Posterior vena cava (tissue), 2 donors: ENCODE results near the gene XG. TPM values are rescaled to one million over a fixed set of nuclear protein-coding genes. Genes with fewer than 3 reads are reported as not detected.
"Not testable (repeated sequence)": the region's sequence is repeated elsewhere in the genome, so short reads cannot be mapped to it uniquely, and the experiment has no call there.

Experiments
- DNase-seq: peaks from one replicate; pipeline ENCODE4 v3.0.0-alpha.2; 2020; ENCODE audit warnings: low spot score
- intact Hi-C, 2 donors: fragments of 100-400 bp; cut with DNase I; formaldehyde crosslinking; loops; one replicate each; pipeline versions ENCODE4 v1.14.1 to v1.14.2; 2022 to 2023
- total RNA-seq, 2 donors: library from RNA; stranded (reverse); fragmentation: NEBNext Ultra II Directional; extraction: Animal tissue kit (Norgen Biotek cat#: 25700); gene quantifications; one replicate each; pipeline ENCODE4 v1.2.1, GENCODE V29; 2021
- donor health status: DM: yes; HTN: yes; CAD: no.
- donor health status: DM: yes; HTN: yes; CAD: no.

XG gene
- total RNA-seq, 2 donors from 2014 or later, result 5.4 to 7.9 TPM

DNA sequence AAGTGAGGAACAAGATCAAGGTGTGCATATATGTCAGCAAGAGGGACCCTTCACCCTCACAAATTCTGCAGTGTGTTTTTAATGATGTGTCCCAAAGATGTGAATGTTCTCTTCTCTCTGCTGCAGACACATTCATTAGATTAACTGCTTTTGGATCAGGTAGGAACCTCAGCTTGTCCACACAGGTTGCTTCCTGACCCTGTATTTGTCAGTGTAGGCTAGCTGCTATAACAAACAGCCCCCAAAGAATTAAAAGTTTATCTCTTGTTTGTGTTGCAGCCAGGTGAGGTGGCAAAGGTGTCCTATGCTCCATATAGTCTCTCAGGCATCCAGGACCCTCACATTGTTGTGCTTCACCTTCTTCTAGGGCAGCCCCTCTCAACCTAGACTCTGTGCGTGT, 17.8 kb downstream of the XG start:
- no peak for DNase-seq
- intact Hi-C loops, result no loop called here

DNA sequence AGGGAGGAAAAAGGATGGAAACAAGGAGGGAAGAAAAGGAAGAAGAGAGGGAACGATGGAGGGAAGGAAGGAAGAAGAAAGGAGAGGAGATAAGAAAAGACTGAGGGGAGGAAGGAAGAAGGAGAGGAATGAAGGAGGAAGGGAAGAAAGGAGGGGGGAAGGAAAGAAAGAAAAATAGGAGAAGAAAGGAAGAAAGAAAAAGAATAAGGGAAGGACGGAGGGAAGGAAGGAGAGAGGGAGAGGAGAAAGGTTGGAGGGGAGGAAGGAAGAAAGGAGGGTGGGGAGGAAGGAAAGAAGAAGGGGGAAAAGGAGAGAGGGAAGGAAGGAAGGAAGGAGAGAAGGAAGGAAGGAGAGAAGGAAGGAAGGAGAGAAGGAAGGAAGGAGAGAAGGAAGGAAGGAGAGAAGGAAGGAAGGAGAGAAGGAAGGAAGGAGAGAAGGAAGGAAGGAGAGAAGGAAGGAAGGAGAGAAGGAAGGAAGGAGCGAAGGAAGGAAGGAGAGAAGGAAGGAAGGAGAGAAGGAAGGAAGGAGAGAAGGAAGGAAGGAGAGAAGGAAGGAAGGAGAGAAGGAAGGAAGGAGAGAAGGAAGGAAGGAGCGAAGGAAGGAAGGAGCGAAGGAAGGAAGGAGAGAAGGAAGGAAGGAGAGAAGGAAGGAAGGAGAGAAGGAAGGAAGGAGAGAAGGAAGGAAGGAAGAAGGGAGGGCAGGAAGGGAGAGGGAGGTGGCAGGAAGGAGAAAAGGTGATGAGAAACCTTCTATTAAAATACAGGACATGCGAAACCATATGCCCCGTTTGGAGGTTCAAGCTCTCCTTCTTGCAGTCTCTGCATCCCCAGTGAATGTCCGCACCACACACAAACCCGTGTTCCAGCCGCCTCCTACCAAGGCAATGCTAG, 21.6 kb downstream of the XG start:
- intact Hi-C loops, DNase-seq: not testable (repeated sequence)

DNA sequence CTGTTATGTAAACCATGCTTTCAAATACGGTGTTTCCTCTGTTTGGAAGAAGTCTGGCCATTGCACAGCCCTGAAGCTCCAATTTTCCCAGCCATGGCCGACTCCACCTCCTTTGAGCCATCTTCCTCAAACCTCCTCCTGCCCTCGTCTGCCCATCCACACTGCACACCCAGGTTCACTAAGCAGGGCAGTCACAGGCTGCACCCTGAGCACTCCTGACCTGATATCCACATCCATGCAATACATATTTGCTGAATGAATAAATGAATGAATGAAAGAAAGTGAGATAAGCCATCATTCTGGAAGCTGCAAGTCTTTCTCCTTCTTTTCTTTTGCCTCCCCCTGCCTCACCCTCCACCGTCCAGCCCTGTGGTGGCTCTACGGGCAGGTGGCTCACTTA, 22.2 kb downstream of the XG start:
- no peak for DNase-seq
- intact Hi-C loops, result no loop called here

DNA sequence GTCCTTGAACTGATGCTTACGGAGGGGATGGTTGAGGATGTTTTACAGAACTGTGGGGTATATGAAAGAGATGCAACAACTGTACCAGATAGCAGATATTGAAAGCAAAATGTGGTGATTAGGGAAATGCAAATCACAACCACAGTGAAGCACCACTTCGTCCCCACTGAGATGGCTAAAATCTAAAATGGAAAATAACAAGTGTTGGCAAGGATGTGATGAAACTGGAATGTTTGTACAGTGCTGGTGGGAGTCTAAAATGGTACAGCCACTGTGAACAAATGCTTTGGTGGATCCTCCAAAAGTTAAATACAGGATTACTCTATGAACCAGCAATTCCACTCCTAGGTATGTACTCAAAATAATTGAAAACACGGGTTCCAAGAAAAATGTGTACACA, 22.9 kb downstream of the XG start:
- no peak for DNase-seq
- intact Hi-C loops, result no loop called here

DNA sequence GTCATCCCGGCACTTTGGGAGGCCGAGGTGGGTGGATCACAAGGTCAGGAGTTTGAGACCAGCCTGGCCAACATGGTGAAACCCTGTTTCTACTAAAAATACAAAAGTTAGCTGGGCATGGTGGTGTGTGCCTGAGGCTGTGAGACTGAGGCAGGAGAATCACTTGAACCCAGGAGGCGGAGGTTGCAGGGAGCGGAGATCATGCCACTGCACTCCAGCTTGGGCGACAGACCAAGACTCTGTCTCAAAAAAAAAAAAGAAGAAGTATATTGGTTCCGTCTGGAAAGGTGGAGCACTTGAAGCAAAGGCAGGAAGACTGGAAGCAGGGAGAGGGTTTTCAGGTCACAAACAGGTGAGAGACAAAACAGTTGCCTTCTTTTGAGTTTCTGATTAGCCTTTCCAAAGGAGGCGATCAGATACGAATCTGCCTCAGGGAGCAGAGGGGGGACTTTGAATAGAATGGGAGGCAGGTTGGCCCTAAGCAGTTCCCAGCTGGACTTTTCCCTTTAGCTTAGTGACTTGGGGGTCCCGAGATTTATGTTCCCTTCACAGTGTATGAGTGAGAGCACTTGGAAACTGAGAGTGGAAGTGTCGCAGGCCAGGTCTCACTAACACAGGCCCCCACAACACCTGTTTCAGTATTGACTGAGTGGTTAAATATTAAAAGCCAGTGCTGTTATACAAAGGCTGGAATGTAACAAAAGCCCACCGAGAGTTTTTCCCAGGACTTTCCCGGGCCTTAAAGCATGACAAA, 28.8 kb downstream of the XG start:
- DNase-seq, intact Hi-C loops: not testable (repeated sequence)

DNA sequence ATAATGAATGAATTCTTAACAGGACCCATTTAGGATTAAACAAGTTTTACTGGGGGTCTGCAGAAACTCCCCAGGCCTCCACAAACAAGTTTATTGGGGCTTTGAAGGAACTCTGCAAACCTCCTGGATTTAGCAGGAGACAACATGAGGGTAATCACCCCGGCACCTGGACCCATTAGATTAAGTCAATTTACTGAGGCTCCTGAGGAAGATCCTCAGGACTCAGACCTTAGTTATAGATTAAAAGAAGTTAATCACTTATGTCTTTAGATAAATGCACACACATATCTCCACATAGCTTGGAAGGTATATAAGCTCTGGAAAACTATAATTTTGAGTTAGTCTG, 29.4 kb downstream of the XG start:
- no peak for DNase-seq
- intact Hi-C loops, result no loop called here

DNA sequence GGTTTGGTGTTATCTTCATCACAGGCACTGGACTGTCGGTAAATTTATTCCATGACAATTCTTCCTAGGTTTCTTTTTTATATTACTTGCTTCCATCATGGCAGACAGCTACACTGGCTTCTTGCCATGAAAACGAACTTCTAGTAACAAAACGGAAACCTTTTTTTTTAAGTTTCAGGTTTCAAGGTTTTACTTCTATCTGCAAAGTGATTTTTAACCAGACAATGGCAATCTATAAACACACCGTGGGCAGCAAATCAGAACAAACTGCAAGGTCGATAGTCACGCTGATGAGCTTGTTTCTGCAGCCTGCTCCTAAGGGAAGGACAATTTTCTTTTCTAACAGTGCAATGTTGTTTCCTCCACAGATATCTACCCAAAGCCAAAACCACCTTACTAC, 29.9 kb downstream of the XG start:
- intact Hi-C loops, result no loop called here
- DNase-seq, result no peak

DNA sequence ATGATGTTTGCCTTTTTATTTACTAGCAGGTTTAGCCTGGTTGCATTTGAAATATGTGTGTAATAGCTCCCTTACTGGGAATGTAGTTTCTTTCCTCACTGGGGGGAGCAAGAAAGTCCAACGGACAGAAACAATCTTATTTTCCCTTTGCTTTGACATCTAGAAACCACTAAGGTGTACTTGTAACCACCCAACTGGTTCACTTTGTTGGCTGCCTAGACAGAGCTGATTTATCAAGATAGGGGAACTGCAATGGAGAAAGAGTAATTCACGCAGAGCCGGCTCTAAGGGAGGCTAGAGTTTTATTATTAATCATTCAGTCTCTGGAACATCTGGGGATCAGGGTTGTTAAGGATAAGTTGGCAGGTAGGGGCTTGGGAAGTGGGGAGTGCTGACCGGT, 30.3 kb downstream of the XG start:
- intact Hi-C loops, result no loop called here
- no peak for DNase-seq

DNA sequence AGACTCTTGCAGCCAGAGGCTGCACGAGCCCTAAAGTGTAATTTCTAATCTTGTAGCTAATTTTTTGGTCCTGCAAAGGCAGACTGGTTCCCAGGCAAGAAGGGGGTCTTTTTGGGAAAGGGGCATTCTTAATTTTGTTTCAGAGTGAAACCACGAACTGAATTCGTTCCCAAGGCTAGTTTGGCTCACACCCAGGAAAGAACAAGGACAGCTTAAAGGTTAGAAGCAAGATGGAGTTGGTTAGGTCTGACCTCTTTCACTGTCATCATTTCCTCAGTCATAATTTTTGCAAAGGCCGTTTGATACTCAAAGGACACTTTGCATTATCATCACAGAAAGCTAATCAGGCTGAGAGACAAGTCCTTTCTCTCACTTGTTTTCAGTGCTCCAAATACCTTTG, 30.9 kb downstream of the XG start:
- intact Hi-C loops, result no loop called here
- no peak for DNase-seq

DNA sequence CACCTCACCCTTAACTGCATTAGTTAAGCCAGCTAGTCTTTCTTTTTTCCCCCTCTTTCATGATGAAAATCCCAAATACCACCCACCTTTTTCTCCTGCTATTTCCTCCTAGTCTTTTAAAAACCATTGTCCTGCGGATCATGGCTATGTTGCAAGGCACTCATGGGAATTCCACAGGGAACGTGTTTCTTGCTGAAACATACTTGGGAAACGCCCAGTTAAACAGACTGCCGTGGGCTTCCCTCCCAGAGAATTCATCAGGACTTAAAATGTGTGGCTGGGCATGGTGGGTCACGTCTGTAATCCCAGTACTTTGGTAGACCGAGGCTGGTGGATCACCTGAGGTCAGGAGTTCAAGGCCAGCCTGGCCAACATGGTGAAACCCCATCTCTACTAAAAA, 32.2 kb downstream of the XG start:
- peak; percentile 34 for DNase-seq
- intact Hi-C loops, result no loop called here

DNA sequence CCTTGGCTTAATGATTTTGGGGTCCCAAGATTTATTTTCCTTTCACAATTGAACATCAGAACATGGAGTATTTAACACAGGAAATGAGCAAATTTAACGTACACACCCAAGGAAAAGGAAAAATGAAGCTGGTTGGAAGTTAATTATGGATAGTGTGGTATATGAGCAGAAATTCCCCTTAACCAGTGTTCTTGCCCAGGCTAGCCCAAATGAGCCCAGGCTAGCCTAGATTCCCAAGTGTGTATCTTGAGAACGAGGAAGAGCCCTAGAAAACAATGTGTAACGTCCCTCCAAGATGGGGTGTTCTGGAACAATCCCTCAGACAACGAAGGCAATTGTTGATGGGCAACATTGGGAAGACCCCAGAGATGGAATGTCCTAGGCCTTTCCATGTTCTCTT, 33.7 kb downstream of the XG start:
- intact Hi-C loops, result no loop called here
- no peak for DNase-seq

DNA sequence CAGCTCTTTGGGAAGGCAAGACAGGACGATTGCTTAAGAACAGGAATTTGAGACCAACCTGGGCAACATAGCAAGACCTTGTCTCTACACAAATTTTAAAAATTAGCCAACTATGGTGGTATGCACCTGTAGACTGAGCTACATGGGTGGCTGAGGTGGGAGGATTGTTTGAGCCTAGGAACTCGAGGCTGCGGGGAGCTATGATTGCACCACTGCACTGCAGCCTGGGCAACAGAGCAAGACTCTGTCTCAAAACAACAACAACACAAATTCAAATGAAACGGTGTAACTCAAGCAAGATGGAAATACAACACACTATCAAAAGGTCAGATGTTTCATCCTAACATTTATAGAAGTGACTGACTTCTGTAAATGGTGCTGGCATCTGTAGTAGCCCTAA, 37.1 kb downstream of the XG start:
- intact Hi-C loops, result no loop called here
- no peak for DNase-seq

DNA sequence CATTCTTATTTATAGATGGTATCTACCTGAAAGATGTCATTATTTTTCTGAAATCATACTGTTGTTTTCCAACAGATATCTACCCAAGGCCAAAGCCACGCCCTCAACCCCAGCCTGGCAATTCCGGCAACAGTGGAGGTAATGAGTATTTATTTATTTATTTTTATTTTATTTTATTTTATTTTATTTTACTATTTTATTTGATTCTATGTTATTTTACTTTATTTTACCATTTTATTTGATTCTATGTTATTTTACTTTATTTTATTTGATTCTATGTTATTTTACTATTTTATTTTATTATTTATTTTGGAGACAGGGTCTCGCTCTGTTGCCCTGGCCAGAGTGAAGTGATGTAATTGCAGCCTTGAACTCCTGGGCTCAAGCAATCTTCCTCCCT, 37.7 kb downstream of the XG start:
- intact Hi-C loops, result no loop called here
- DNase-seq, result no peak

DNA sequence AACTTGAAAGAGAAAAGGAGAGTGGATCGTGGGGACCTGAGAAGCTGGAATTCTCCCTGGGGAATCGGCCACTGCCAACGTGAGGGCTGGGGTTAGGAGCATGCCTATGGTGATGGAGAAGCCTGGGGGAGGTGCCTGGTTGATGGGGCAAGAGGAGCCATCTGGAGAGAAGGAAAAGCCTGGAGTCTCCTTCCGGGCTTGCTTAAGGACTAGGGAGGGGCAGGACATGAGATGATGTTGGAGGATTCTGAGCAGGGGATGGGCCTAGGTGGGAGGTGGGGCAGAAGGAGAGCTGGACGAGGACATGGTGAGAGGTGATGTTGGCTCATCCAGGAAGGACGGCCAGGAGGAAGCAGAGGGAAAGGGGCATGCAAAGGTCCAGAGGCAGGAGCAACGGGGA, 41.9 kb downstream of the XG start:
- intact Hi-C loops, result no loop called here
- DNase-seq, result no peak

DNA sequence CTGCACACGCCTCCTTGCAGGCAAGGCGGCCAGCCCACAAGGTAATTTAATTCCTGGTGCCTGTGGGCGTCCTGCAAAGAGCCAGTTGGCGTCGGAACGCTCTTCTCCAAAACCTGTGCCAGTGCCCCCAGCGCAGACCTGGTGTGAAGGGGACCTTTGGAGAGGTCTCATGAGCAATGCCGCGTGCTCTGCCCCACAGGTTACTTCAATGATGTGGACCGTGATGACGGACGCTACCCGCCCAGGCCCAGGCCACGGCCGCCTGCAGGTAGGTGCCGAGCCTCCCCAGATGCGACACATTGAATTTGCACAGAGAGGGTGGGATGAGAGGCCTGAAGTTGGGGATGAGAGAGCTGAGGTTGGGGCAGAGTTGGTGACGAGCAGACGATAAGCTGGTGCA, 42.5 kb downstream of the XG start:
- intact Hi-C loops, result no loop called here
- no peak for DNase-seq

DNA sequence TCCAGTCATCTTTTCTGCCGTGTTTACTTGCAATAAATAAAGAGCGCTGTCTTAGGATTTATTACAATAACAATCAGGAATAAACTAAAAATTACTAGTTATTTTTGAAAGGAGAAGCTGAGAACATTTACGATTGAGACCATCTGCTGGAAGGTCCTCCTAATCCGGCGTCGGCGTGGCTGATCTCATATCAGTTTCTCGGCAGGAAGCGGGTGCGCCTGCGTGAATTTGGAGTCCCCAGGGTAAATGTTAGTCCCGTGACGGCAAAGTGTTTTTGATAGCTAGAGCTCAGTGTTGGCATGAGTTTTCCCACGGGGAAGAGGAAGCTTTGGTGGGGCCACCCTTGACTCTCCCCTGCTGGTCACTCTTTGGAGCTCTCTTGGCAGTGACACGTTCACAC, 45.0 kb downstream of the XG start:
- intact Hi-C loops, result loop anchor here in 1 of 2 donors (5.0 kb wide), 1 partner anchor 35 kb away; no protein-coding TSS in a partner anchor
- not testable (repeated sequence) for DNase-seq

DNA sequence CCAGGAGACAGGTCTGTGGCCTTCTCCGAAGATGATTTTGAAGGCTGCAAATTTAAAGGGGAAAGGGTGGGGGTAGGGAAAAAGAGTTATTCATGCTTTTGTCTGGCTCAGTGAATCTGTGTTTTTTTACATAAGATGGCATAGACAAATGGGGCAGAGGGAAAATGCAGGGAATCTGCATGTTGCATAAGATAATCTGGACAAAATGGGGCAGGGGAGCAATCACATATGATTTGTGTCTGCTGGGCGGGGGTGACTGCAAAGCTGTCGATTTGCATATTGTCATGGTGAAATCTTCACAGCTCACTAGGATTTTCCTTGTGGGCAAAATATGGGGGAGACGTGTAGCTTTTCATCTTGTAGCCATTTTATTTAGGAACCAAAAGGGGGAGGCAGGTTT, 47.5 kb downstream of the XG start:
- DNase-seq, result no peak
- intact Hi-C loops, result loop anchor here in 1 of 2 donors (5.0 kb wide), 1 partner anchor 37 kb away; no protein-coding TSS in a partner anchor

DNA sequence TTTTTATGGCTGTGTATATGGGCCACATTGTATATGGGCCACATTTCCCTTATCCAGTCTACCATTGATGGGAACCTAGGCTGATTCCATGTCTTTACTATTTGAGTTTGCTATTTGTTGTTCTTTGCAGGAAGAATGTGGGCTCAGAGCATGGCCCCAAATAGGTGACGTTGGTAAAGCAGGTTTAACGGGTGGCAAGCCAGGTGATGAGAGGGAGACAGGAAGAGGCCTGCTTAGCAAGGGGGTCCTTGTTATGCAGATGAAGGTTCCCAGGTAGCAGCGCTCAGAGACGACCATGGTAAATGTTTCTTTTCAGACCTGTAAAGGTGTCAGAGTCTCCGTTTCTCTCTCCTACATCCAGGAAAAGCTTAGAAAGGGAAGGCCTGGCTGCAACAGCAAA, 48.1 kb downstream of the XG start:
- not testable (repeated sequence) for DNase-seq
- intact Hi-C loops, result loop anchor here in 1 of 2 donors (5.0 kb wide), 1 partner anchor 38 kb away; no protein-coding TSS in a partner anchor

DNA sequence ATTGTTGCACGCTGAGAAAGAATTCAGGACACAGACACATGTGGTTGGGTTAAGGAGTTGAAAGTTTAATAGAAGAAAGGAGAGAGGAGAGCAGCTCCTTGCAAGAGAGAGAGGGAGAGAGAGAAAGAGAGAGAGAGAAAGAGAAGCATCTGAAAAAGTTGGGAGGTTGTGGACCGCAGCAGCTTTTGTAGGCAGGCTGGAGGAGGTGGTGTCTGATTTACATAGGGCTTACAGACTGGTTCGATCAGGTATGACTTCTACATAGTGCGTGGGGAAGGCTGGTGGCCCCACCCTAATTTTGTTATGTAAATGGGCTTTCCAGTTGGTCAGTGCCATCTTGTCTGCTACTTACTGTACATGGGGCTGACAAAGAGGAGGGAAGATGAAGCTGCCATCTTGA, 49.4 kb downstream of the XG start:
- intact Hi-C loops, result no loop called here
- DNase-seq, result no peak

DNA sequence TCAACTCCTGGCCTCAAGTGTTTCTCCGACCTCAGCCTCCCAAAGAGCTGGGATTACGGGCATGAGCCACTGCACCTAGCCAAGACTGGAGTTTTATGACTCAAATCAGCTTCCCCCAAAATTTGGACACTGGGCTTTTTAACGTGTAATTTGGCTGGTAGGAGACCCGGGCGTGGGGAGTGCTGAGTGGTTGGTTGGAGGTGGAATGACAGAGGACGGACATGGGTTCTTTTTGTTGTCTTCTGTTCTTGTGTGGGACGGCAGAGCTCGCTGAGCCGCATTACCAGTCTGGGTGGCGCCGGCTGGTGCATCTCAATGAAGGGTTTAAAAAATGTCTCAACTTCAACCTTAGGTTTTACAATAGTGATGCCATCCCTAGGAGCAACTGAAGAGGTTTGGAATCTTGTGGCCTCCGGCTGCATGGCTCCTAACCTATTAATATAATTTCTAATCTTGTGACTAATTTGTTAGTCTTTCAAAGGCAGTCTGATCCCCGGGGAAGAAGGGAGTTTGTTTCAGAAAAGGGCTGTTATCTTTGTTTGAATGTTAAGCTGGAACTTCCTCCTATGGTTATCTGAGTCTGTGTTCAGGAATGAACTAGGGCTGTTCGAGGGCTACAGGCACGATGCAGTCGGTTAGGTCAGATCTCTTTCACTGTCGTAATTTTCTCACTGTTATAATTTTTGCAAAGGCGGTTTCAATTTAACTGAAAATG, 50.7 kb downstream of the XG start:
- intact Hi-C loops, DNase-seq: not testable (repeated sequence)
